ENCODE data around the gene ZNF546.

The ZNF546 gene

DNA sequence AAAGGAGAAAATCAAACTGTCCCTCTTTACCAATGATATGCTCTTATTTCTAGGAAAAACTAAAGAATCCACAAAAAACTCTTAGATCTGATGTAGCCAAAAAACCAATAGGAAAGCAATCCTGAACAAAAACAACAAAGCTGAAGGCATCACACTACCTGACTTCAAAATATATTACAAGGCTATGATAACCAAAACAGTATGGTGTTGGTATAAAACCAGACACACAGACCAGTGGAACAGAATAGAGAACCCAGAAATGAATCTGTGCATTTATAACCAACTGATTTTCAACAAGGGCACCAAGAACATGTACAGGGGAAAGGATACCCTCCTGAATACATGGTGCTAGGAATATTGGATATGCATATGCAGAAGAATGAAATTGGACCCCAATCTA lies 9.7 kb upstream of the ZNF546 start:
- no peak overlapping the region for H3K4me3 ChIP-seq (ENCODE audit: low read depth, low read length)
- TF ChIP-seq, protein P1, sequence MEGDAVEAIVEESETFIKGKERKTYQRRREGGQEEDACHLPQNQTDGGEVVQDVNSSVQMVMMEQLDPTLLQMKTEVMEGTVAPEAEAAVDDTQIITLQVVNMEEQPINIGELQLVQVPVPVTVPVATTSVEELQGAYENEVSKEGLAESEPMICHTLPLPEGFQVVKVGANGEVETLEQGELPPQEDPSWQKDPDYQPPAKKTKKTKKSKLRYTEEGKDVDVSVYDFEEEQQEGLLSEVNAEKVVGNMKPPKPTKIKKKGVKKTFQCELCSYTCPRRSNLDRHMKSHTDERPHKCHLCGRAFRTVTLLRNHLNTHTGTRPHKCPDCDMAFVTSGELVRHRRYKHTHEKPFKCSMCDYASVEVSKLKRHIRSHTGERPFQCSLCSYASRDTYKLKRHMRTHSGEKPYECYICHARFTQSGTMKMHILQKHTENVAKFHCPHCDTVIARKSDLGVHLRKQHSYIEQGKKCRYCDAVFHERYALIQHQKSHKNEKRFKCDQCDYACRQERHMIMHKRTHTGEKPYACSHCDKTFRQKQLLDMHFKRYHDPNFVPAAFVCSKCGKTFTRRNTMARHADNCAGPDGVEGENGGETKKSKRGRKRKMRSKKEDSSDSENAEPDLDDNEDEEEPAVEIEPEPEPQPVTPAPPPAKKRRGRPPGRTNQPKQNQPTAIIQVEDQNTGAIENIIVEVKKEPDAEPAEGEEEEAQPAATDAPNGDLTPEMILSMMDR (IDR thresholded peaks at IDR 0.05; ENCODE audit: insufficient read depth, low read depth, low read length, missing control alignments): no peak
- DNase-seq (ENCODE audit: low read depth): no peak

DNA sequence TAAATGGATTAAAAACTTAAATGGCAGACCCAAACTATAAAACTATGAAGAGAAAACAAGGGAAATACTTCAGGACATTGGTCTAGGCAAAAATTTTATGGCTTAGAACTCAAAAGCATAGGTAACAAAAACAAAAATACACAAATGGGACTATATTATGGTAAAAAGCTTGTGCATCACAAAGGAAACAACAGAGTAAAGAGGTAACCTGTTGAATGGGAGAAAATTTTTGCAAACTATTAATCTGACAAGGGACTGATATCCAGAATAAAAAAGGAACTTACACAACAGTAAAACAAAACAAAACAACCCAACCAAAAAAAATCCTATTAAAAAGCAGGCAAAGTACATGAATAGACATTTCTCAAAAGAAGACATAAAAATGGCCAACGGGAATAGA lies 9.3 kb upstream of the ZNF546 start:
- no peak for DNase-seq (ENCODE audit: low read depth)
- H3K4me3 ChIP-seq (ENCODE audit: low read depth, low read length): no peak overlapping the region
- TF ChIP-seq, protein P1 (IDR thresholded peaks at IDR 0.05; ENCODE audit: insufficient read depth, low read depth, low read length, missing control alignments): no peak

DNA sequence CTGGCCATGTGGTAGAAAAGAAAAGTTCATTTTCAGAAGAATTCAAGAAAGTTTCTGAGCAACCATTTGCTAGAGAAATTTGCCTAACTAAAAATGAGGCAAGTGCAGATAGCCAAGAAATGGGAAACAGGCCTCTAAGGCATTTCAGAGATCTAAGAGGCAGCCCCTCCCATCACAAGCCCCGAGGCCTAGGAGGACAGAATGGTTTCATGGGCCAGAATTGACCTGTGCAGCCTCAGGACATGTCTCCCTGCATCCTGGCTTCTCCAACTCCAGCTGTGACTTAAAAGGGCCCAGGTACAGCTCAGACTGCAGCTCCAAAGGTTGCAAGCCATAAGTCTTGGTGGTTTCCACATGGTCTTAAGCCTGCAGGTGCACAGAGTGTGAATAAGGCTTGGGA lies 3.3 kb upstream of the ZNF546 start:
- TF ChIP-seq, protein P1 (IDR thresholded peaks at IDR 0.05; ENCODE audit: insufficient read depth, low read depth, low read length, missing control alignments): no peak
- no peak for DNase-seq (ENCODE audit: low read depth)

DNA sequence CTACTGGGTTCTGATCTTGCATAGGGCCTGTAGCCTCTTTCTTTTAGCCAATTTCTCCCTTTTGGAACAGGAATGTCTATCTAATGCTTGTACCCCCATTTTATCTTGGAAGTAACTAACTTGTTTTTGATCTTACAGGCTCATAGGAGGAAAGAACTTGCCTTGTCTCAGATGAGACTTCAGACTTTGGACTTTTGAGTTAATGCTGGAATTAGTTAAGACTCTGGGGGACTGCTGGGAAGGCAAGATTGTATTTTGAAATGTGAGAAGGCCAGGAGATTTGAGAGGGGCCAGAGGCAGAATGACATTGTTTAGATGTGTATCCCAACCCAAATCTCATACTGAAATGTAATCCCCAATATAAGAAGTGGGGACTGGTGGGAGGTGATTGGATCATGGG lies 2.5 kb upstream of the ZNF546 start:
- DNase-seq (ENCODE audit: low read depth): no peak
- H3K4me3 ChIP-seq (ENCODE audit: low read depth, low read length): no peak overlapping the region
- TF ChIP-seq, protein P1 (IDR thresholded peaks at IDR 0.05; ENCODE audit: insufficient read depth, low read depth, low read length, missing control alignments): no peak

More for the DNA sequence above, 3.3 kb upstream of the ZNF546 start:
- no peak overlapping the region for H3K4me3 ChIP-seq (ENCODE audit: low read depth, low read length)

DNA sequence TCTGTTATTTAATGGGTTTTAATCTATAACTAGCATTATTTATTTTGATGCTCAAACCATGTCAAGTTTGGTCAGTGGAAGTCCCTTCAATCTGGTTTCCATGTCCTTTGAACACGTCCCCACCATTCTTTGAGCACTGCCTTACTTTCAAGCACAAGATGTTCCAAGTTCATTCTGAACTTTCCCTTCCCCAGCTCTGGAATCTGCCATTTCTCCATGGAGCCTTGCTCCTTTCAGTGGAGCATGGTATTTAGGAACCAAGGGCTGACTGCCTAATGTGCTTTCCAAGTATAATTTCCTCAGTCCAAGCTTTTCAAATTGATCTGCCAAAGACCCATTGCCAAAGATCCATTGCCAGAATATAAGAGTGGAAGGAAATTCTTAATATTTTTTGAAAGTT lies 1.1 kb upstream of the ZNF546 start:
- H3K4me3 ChIP-seq (ENCODE audit: low read depth, low read length): peak overlapping the region; percentile 87
- DNase-seq (ENCODE audit: low read depth): no peak
- TF ChIP-seq, protein P1 (IDR thresholded peaks at IDR 0.05; ENCODE audit: insufficient read depth, low read depth, low read length, missing control alignments): no peak

DNA sequence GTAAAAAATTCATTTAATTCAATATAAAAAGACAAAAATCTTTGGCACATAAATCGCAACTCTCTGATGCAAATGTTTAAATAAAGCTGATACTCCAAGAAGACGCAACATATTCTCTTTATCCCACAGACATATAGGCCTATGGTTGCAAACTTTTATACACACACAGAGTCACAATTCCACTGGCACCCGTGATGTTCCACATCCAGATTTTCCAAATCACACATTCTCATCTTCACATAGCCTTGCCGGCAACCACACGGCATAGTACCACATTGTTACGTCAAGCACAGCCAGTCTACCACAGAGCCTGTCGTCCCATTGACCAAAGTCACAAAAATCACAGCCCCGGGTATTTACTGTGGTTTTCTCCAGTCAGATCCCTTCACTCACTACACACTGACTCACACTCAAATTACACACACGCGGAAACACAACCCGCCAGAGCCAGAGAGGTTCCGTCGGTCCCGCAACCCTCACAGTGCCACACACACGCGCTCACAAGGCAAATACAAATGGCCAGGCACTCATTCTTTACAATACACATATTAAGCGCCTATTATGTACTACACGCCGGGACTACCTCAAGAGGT lies 546 bp upstream of the ZNF546 start:
- TF ChIP-seq, protein P1 (IDR thresholded peaks at IDR 0.05; ENCODE audit: insufficient read depth, low read depth, low read length, missing control alignments): no peak
- DNase-seq (ENCODE audit: low read depth): peak; percentile 66

DNA sequence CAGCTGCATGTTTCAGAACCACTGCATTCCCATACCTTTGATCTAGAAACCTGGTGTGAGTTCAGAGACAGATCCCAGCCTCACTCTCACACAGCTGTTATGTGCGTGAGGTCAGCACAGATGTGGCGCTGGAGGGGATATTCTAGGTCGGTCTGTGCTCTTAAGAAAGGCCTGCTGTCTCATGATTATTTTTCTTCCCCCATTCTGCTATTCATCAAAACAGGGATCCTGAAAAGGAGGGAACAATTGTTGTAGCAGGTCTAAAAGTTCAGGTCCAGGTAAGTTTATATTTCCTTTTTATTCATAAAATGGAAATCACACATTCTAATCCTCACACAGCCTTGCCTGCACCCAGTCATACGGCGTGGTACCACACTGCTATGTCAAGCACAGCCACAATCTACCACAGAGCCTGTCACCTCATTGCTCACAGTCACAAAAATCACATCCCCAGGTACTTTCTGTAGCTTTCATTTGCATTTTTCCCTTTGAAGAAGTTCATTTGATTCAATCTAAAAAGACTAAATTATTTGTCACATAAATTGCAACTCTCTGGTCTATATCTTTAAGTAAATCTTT lies 867 bp downstream of the ZNF546 start:
- peak overlapping the region; percentile 87 for H3K4me3 ChIP-seq (ENCODE audit: low read depth, low read length)
- DNase-seq (ENCODE audit: low read depth): peak; percentile 30
- TF ChIP-seq, protein P1 (IDR thresholded peaks at IDR 0.05; ENCODE audit: insufficient read depth, low read depth, low read length, missing control alignments): no peak

More for the DNA sequence above, 546 bp upstream of the ZNF546 start:
- H3K4me3 ChIP-seq (ENCODE audit: low read depth, low read length): peak overlapping the region; percentile 87

Data from GM12865 (cell line).